Activated naive CD8-positive, alpha-beta T cell (primary cell): ENCODE measurements around the gene CDK5R2.
"Not testable (repeated sequence)": the region's sequence is repeated elsewhere in the genome, so short reads cannot be mapped to it uniquely, and the experiment has no call there.

ENCODE experiments used
- H3K27ac Mint-ChIP-seq: one replicate; pipeline ENCODE4 v1.8.0; 2021; ENCODE audit warnings: mixed read lengths
- H3K27me3 Mint-ChIP-seq: one replicate; pipeline ENCODE4 v1.8.0; 2021; ENCODE audit warnings: mixed read lengths
- H3K36me3 Mint-ChIP-seq: one replicate; pipeline ENCODE4 v1.8.0; 2021; ENCODE audit warnings: mixed read lengths
- H3K4me1 Mint-ChIP-seq: one replicate; pipeline ENCODE4 v1.8.0; 2021; ENCODE audit warnings: low read depth, mixed read lengths
- H3K4me3 Mint-ChIP-seq: one replicate; pipeline ENCODE4 v1.8.0; 2021; ENCODE audit warnings: mild to moderate bottlenecking, mixed read lengths
- H3K9me3 Mint-ChIP-seq: one replicate; pipeline ENCODE4 v1.8.0; 2021; ENCODE audit warnings: low read depth, mixed read lengths

CDK5R2 gene

DNA sequence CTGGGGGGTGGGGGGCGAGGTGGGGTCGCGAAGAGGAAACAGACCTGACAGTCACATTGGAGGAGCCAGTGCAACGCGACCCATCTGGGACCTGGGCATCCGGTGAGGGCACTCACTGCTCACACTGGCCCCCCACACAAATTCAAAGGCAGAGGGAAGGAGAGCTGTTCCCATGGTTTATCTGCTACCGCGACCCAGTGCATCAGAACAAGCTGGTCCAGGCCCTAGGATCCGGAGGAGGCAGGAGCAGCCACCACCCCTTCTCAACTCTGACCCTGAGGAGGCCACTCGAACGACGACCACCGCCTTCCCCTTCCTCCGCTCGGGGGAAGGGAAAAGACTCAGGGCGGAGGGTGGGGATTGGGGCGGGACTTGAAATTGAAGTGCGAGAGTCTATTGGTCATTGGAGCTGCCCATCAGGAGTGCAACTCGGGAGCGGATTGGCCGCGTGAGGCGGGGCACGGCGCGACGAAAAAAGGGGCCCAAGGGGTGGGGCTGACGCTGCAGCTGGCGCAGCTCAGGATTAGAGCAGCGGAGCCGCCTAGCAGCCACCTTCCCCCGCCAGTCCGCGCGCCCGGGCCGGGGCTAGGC, at the start of gene CDK5R2:
Gene CDK5R2, plus strand, starts transcription at position 526 of the 591 bp plus-strand sequence. CDS start 155 bp downstream, outside the sequence.
- Mint-ChIP-seq H3K4me1 (peaks cover 10% of the 10 kb centered on the region), H3K27me3 (peaks cover 44% of the 10 kb centered on the region), H3K4me3 (peak within 1 kb of the TSS; percentile 73), H3K36me3 (no peaks in the 10 kb centered on the region), H3K27ac (no peak within 1 kb of the TSS), H3K9me3 (no peaks in the 10 kb centered on the region)

DNA sequence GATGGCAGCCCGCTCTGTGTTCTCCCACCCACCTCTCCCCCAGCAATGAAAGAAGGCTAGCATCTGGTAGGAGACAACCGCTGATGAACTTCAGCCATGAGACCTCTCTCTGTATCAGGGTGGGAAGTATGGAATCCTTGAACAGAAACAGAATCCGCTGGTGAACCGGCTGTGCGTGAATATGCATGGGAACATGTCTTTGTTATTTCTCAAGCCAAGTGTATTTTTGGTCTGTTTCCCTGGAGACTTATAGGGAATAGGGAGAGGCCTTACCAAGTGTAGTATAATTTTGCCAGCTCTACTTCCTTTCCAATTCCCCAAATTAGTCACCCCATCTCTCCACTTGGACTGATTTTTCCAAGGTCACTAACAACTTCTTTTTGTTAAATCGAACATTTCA, 48.7 kb upstream of the CDK5R2 start:
- peaks cover 5% of the 10 kb centered on the region for H3K27me3 Mint-ChIP-seq
- no peak overlapping the region for H3K27ac Mint-ChIP-seq
- H3K4me3 Mint-ChIP-seq, result no peak overlapping the region
- peaks cover 8% of the 10 kb centered on the region for H3K4me1 Mint-ChIP-seq
- no peaks in the 10 kb centered on the region for H3K36me3 Mint-ChIP-seq
- no peaks in the 10 kb centered on the region for H3K9me3 Mint-ChIP-seq

DNA sequence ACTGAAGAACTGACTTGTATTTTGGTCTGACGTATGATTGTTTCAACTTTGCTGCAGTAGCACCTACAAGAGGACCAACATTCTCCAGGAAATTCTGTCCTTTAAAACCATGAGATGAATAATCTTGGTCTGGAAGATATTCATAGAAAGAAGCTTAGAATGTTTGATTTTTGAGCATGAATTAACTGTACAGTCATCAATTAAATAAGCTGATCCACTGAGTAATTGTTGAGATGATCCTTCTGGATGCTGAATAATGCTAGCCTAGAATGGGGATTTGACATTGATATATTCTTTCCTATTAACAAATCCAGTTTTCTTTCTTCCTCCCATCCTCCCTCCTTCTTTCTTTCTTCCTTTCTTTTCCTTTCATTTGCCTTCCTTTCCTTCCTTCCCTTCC, 39.0 kb upstream of the CDK5R2 start:
- no peak overlapping the region for H3K4me3 Mint-ChIP-seq
- peaks cover 33% of the 10 kb centered on the region for H3K27me3 Mint-ChIP-seq
- no peaks in the 10 kb centered on the region for H3K9me3 Mint-ChIP-seq

DNA sequence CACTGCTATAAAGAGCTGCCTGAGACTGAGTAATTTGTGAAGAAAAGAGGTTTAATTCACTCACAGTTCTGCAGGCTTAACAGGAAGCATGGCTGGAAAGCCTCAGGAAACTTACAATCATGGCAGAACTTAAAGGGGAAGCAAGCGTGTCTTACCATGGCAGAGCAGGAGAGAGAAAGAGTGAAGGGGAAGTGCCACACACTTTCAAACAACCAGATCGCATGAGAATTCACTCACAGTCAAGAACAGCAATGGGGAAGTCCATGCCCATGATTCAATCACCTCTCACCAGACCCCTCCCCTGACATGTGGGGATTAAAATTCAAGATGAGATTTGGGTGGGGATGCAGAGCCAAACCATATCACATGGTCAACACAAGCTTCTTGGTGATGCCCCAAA, 34.7 kb upstream of the CDK5R2 start:
- H3K27me3 Mint-ChIP-seq, result peaks cover 36% of the 10 kb centered on the region
- no peak overlapping the region for H3K4me3 Mint-ChIP-seq
- no peak overlapping the region for H3K27ac Mint-ChIP-seq
- no peaks in the 10 kb centered on the region for H3K4me1 Mint-ChIP-seq
- H3K36me3 Mint-ChIP-seq, result peaks cover 5% of the 10 kb centered on the region
- no peaks in the 10 kb centered on the region for H3K9me3 Mint-ChIP-seq

More for the DNA sequence above, 39.0 kb upstream of the CDK5R2 start:
- no peak overlapping the region for H3K27ac Mint-ChIP-seq
- no peaks in the 10 kb centered on the region for H3K4me1 Mint-ChIP-seq
- H3K36me3 Mint-ChIP-seq, result peaks cover 6% of the 10 kb centered on the region

DNA sequence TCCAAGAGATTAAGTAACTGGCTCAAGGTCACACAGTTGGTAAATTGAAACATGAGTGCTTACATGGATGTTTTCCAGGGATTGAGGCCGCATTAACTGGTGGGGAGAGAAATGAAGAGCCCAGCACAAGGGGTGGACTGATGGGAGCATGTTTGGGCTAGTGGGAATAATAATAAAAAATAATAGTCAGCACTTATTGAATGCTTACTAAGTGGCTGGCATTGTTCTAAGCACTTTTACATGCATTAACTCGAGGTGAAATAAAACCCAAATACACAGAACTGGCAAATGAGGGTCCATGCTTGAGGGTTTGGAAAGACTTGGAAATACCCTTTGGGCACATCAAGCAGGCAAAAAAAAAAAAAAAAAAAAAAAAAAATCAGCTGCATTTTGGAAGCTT, 34.0 kb upstream of the CDK5R2 start:
- no peak overlapping the region for H3K27ac Mint-ChIP-seq
- H3K27me3 Mint-ChIP-seq, result peaks cover 30% of the 10 kb centered on the region
- H3K36me3 Mint-ChIP-seq, result peaks cover 5% of the 10 kb centered on the region
- H3K4me3 Mint-ChIP-seq, result no peak overlapping the region
- H3K9me3 Mint-ChIP-seq, result no peaks in the 10 kb centered on the region
- H3K4me1 Mint-ChIP-seq, result no peaks in the 10 kb centered on the region

DNA sequence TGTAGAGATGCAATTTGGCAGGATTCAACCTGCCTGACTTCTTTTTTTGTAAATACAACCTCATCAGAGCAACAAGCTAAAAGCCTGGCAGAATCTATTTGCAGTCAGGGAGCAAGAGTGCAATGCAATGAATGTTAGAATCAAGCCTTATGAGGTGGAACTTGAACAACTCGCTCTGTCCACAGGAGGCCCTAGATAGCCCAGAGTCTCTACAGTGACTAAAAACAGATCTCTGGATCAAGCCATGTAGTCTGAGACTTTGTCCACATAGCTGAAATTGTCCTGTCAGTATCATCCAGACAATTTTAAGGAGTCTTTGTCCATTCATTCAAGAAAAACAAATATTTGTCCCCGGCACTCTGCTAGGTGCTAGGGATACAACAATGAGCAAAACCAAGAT, 32.0 kb upstream of the CDK5R2 start:
- Mint-ChIP-seq H3K9me3 (no peaks in the 10 kb centered on the region), H3K4me1 (no peaks in the 10 kb centered on the region), H3K36me3 (peaks cover 5% of the 10 kb centered on the region), H3K27ac (no peak overlapping the region), H3K4me3 (no peak overlapping the region), H3K27me3 (peaks cover 21% of the 10 kb centered on the region)

DNA sequence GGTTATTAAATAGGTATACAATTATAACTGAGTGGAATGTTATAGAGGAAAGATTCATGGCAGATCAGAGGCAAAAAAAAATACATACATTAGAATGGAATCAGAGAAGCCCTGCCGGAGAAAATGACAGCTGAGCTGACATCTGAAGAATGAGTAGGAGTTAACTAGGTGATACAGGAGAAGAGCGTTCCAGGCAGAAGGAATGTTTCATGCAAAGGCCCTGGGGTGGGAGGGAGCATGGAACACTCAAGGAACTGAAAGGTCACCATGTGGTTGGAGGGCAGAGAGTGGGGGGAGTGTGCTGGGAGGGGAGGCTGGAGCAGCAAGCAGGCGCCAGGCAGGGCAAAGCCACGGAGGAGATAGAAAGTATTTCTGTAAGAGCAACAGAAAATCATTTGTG, 31.6 kb upstream of the CDK5R2 start:
- Mint-ChIP-seq H3K9me3 (no peaks in the 10 kb centered on the region), H3K4me1 (no peaks in the 10 kb centered on the region), H3K27me3 (peaks cover 17% of the 10 kb centered on the region), H3K36me3 (peaks cover 5% of the 10 kb centered on the region), H3K27ac (no peak overlapping the region), H3K4me3 (no peak overlapping the region)

DNA sequence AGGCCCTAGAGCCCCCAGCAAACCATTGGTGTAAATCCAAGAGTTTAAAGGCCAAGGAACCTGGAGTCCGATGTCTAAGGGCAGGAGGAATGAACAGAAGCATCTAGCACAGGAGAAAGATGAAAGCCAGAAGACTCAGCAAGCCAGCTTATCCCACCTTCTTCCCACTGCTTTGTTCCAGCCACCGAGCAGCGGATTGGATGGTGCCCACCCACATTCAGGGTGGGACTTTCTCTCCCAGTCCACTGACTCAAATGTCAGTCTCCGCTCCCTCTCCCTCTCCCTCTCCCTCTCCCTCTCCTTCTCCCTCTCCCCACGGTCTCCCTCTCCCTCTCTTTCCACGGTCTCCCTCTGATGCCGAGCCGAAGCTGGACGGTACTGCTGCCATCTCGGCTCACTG, 29.0 kb upstream of the CDK5R2 start:
- not testable (repeated sequence) for H3K9me3 Mint-ChIP-seq, H3K27me3 Mint-ChIP-seq, H3K36me3 Mint-ChIP-seq, H3K27ac Mint-ChIP-seq, H3K4me1 Mint-ChIP-seq, H3K4me3 Mint-ChIP-seq

DNA sequence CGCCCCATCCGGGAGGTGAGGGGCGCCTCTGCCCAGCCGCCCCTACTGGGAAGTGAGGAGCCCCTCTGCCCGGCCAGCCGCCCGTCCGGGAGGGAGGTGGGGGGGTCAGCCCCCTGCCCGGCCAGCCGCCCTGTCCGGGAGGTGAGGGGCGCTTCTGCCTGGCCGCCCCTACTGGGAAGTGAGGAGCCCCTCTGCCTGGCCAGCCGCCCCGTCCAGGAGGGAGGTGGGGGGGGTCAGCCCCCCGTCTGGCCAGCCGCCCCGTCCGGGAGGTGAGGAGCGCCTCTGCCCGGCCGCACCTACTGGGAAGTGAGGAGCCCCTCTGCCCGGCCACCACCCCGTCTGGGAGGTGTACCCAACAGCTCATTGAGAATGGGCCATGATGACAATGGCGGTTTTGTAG, 27.7 kb upstream of the CDK5R2 start:
- H3K4me3 Mint-ChIP-seq, H3K36me3 Mint-ChIP-seq, H3K9me3 Mint-ChIP-seq, H3K4me1 Mint-ChIP-seq, H3K27ac Mint-ChIP-seq: not testable (repeated sequence)
- H3K27me3 Mint-ChIP-seq, result peaks cover 10% of the 10 kb centered on the region

DNA sequence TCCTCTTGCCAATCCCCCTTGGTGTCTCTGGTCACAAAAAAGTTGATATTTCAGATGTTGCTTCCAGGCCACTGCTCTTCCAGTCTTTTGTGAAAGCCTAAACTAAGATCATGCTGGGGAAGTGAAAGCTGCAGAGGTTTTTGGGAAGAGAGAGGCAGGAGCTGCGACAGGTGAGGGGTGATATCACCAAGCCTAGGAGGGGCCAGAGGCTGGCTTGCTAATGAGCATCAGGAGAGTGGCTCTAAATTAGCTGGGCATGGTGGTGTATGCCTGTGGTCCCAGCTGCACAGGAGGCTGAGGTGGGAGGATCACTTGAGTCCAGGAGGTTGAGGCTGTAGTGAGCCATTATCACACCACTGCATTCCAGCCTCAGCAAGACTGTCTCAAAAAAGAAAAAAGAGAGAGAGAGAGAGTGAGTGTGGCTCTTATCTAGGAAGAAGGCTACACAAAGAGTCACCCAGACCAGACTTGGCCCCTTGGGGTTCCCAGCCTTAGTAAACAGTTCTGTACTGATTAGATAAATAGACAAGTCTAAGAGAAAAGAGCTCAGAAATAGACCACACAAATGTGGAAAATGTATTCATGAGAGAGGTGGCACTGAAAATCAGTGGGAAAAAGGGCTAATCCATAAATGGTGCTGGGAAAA, 14.6 kb upstream of the CDK5R2 start:
- H3K4me3 Mint-ChIP-seq, result no peak overlapping the region
- peaks cover 32% of the 10 kb centered on the region for H3K27me3 Mint-ChIP-seq
- no peaks in the 10 kb centered on the region for H3K9me3 Mint-ChIP-seq
- no peaks in the 10 kb centered on the region for H3K4me1 Mint-ChIP-seq
- no peak overlapping the region for H3K27ac Mint-ChIP-seq
- peaks cover 5% of the 10 kb centered on the region for H3K36me3 Mint-ChIP-seq

DNA sequence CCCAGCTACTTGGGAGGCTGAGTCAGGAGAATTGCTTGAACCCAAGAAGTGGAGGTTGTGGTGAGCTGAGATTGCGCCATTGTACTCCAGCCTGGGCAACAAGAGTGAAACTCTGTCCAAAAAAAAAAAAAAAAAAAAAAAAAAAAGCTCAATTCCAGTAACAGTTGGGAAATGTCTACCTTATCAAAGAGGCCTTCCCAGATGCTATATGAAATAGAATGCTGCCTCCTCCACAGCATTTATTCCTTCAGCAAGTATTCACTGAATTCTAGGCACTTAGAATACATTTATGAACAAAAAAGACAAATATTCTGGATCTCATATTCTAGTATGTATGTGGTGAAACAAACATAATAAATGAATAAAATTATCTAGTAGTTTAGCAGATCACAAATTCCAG, 12.8 kb upstream of the CDK5R2 start:
- Mint-ChIP-seq H3K36me3 (peaks cover 3% of the 10 kb centered on the region), H3K9me3 (no peaks in the 10 kb centered on the region), H3K27me3 (peaks cover 31% of the 10 kb centered on the region)

DNA sequence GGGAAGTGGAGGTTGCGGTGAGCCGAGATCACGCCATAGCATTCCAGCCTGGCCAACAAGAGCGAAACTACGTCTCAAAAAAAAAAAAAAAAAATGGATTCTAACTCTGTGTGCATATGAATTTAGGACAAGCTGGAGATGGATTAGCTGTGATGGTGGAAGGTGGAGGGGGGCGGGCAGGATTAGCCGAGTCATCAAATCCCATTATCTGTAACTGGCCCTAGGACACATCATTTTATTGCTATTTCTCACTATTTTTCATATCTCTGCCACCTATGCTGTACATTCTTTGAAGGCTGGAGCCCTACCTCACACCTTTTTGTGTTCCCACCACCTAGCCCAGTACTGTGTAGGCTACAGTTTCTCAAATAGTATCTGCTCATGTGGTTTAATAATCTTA, 7.3 kb upstream of the CDK5R2 start:
- H3K27ac Mint-ChIP-seq, result no peak overlapping the region
- peaks cover 17% of the 10 kb centered on the region for H3K27me3 Mint-ChIP-seq
- H3K4me3 Mint-ChIP-seq, result no peak overlapping the region
- no peaks in the 10 kb centered on the region for H3K9me3 Mint-ChIP-seq
- H3K4me1 Mint-ChIP-seq, result no peaks in the 10 kb centered on the region
- no peaks in the 10 kb centered on the region for H3K36me3 Mint-ChIP-seq

More for the DNA sequence above, 12.8 kb upstream of the CDK5R2 start:
- Mint-ChIP-seq H3K4me3 (no peak overlapping the region), H3K27ac (no peak overlapping the region), H3K4me1 (no peaks in the 10 kb centered on the region)

DNA sequence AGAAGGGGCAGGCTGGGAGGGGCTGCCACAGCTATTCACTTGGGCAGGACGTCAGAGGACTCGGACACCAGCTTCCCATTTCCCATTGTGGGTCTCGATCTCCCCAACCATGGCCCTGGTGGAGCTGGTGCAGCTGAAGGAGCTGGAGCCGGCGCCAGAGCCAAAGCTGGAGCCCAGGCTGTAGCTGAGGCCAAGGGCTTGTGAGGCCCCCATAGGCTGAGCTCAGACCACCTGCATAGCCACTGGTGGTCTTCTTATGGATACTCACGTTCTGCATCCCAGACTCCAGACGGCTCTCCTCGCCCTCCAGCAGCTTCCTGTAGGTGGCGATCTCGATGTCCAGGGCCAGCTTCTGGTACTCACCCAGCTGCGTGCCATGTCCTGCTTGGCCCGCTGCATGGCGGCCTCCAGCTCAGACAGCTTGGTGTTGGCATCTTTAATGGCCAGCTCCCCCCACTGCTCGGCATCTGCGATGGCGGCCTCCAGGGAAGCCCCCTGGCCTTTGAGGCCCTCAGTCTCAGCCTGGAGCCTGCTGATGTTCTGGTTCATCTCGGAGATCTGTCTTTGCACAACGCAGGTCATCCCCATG, 6.0 kb upstream of the CDK5R2 start:
- Mint-ChIP-seq H3K4me3 (no peak overlapping the region), H3K27me3 (peaks cover 27% of the 10 kb centered on the region), H3K27ac (no peak overlapping the region), H3K36me3 (no peaks in the 10 kb centered on the region), H3K9me3 (no peaks in the 10 kb centered on the region), H3K4me1 (no peaks in the 10 kb centered on the region)

DNA sequence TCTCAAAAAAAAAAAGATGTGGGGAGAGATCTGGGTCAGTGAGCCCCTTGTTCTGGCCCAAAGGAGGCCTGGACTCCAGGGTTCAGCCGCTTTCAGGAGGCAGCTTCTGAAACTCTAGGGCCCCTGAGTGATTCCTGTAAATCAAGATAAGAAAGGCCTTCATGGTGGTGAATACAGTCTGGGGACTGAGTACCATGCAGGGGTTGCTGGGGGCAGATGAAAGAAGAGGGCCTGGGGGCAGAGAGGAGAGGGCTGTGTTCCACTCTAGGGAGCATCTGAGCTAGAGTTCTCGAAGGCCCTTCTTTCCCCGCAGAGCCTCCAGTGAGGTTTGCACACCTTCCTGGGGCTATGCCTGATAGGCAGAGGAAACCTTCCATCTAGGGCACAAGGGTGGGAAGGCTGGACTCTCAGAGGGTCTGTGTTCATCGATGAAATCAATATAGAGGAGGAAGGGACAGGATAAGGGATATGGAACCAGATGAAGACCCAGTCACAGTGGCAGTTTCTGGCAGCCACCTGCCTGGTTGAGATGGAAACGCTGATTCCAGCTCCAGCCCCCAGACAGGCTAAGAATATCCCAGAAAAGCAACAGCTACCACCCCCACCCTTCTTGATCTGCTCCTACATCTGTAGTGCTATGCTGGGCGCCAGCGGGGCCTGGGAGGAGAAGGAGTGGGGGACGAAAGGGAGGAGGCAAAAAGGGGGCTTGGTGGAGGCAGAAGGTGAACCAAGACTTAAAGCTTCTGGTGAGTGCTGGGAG, 4.7 kb upstream of the CDK5R2 start:
- Mint-ChIP-seq H3K27ac (no peak overlapping the region), H3K27me3 (peaks cover 34% of the 10 kb centered on the region), H3K4me1 (peaks cover 3% of the 10 kb centered on the region), H3K9me3 (no peaks in the 10 kb centered on the region), H3K4me3 (no peak overlapping the region), H3K36me3 (no peaks in the 10 kb centered on the region)

DNA sequence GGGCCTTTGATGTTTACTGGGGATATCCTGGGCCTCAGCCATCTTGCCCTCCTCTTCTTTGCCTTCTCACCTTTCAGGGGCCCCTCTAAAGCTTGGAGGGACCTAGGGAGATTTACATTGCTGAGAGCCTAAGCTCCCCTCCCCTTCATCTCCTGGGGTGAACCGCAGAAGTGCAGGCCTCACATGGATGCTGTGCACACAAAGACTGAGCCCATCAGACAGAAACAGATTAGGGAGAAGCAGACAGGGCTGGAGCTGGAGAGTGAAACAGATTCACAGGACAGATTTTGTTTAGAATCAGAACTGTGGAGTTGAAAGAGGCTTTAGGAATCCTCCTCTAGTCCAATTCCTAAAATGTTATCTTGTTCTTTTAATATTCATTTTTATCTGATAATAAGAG, 3.4 kb upstream of the CDK5R2 start:
- no peak overlapping the region for H3K27ac Mint-ChIP-seq
- no peak overlapping the region for H3K4me3 Mint-ChIP-seq

More for the DNA sequence above, 3.4 kb upstream of the CDK5R2 start:
- Mint-ChIP-seq H3K36me3 (no peaks in the 10 kb centered on the region), H3K9me3 (no peaks in the 10 kb centered on the region), H3K4me1 (peaks cover 7% of the 10 kb centered on the region), H3K27me3 (peaks cover 33% of the 10 kb centered on the region)
